Smooth muscle cell (in vitro differentiated cells): ENCODE data around the gene RNF19B. TPM values are rescaled to one million over a fixed set of nuclear protein-coding genes. Genes with fewer than 3 reads are reported as not detected.

Source experiments
- DNase-seq: peaks from one replicate; lab custom pipeline; 2025; ENCODE audit not compliant: unreplicated experiment; lab: John Stamatoyannopoulos, UW
- H2AFZ ChIP-seq: fragments of 200-600 bp; sonication (generic); 2 replicates; pipeline ENCODE4 v1.6.0; 2016; ENCODE audit warnings: antibody characterized with exemption, low read depth, mild to moderate bottlenecking
- H3F3A ChIP-seq: fragments of 200-600 bp; sonication (generic); 2 replicates; pipeline ENCODE4 v1.6.0; 2017; ENCODE audit warnings: antibody characterized with exemption, low read depth
- H3K27ac ChIP-seq: fragments of 200-600 bp; sonication (generic); 2 replicates; pipeline ENCODE4 v1.5.1; 2016; ENCODE audit warnings: low read depth, mild to moderate bottlenecking
- H3K27me3 ChIP-seq: fragments of 200-600 bp; sonication (generic); 2 replicates; pipeline ENCODE4 v1.6.1; 2016; ENCODE audit warnings: low read depth, mild to moderate bottlenecking
- H3K36me3 ChIP-seq: fragments of 200-600 bp; sonication (generic); 2 replicates; pipeline ENCODE4 v1.5.1; 2016; ENCODE audit warnings: low read depth
- H3K4me1 ChIP-seq: fragments of 200-600 bp; sonication (generic); 2 replicates; pipeline ENCODE4 v1.5.1; 2016; ENCODE audit warnings: low read depth
- H3K4me2 ChIP-seq: fragments of 200-600 bp; sonication (generic); 2 replicates; pipeline ENCODE4 v1.6.0; 2016; ENCODE audit warnings: mild to moderate bottlenecking
- H3K4me3 ChIP-seq: fragments of 200-600 bp; sonication (generic); 2 replicates; pipeline ENCODE4 v1.5.1; 2016; ENCODE audit warnings: mild to moderate bottlenecking
- H3K79me2 ChIP-seq: fragments of 200-600 bp; sonication (generic); 2 replicates; pipeline ENCODE4 v1.6.0; 2016; ENCODE audit warnings: low read depth, mild to moderate bottlenecking
- H3K9ac ChIP-seq: fragments of 200-600 bp; sonication (generic); 2 replicates; pipeline ENCODE4 v1.6.0; 2016; ENCODE audit warnings: low read depth
- H3K9me3 ChIP-seq: fragments of 200-600 bp; sonication (generic); replicated peaks from 2 replicates; pipeline ENCODE4 v1.5.1; 2016; ENCODE audit warnings: low read depth
- H4K20me1 ChIP-seq: fragments of 200-600 bp; sonication (generic); 2 replicates; pipeline ENCODE4 v1.6.0; 2016; ENCODE audit warnings: low read depth
- CTCF ChIP-seq: fragments of 200-600 bp; sonication (generic); IDR thresholded peaks from 2 replicates; pipeline ENCODE4 v1.5.1; 2017; ENCODE audit warnings: borderline replicate concordance, mild to moderate bottlenecking, antibody characterized with exemption; ENCODE audit not compliant: insufficient read depth, poor library complexity, severe bottlenecking
- WGBS: methylation state at CpG from one replicate; pipeline ENCODE4 v1.1.7; 2016; ENCODE audit warnings: low lambda C conversion rate; 5-methylcytosine and 5-hydroxymethylcytosine counted together
- polyA plus RNA-seq: library from polyadenylated mRNA; unstranded; fragments of >200 nt; fragmentation: Nextera tagmentation; extraction: Ambion mirVana; gene quantifications from 2 replicates; pipeline ENCODE4 v1.2.1, GENCODE V29; 2016
- total RNA-seq: library from RNA; depleted of rRNA; stranded (reverse); fragments of >200 nt; gene quantifications from 2 replicates; pipeline ENCODE4 v1.2.3, GENCODE V29; 2014

Gene RNF19B
- total and polyA plus RNA-seq, 2 experiments from 2014 or later, result 11.2 to 12.3 TPM

DNA sequence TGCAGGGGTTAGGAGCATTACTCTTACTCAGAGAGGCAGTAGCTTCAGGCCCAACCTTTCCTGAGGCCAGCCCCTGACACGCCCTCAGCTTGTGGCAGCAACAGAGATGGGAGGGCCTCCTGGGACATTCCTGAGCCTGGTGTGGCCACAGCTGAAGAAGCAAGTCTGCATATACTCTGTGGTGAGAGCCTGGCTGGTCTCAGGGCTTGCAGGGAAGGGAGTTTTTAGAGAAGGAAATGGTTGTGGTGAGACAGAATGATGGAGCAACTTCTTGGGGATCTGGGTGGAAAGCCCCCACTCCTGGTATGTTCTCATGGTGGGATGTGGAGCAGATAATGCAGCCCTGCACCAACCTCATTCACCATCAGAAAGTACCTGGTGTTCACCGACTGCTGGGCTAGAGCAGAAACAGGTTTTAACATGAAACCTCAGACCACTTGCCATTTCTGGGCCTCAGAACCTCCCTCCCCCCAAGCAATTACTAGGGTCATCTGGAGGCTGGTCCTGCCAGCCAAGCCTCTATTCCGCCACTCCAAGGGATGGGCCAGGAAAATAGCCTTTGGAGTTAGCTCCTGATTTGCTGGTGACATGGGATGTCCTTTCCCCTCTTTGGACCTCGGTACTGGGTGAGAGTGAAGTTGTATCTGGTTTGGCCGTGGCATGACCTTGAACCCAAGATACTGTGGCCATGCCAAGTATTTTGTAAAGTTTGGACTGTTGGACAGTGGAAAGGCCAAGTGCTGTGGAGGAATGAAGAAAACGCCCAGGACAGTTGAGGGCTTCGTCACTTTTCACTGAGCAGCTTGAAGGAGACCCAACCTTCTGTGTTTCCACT lies 28.1 kb upstream of the RNF19B start:
- H3K27ac ChIP-seq, result peak overlapping the region; percentile 71
- no peaks in the 10 kb centered on the region for H3F3A ChIP-seq
- H3K79me2 ChIP-seq, result no peaks in the 10 kb centered on the region
- H3K9me3 ChIP-seq, result no peaks in the 10 kb centered on the region
- H4K20me1 ChIP-seq, result no peaks in the 10 kb centered on the region
- H3K4me3 ChIP-seq, result no peak overlapping the region
- TF ChIP-seq CTCF, result no peak
- DNase-seq, result peak; percentile 20
- peak overlapping the region; percentile 49 for H3K4me2 ChIP-seq
- H3K9ac ChIP-seq, result no peak overlapping the region
- H2AFZ ChIP-seq, result no peak overlapping the region
- H3K27me3 ChIP-seq, result no peaks in the 10 kb centered on the region
- H3K4me1 ChIP-seq, result peaks cover 3% of the 10 kb centered on the region
- WGBS, result 67% methylated on average over 7 of the region's 7 CpGs
- no peaks in the 10 kb centered on the region for H3K36me3 ChIP-seq

- Histone ChIP-seq H3F3A (no peaks in the 10 kb centered on the region), H3K79me2 (no peaks in the 10 kb centered on the region), H3K4me3 (no peak overlapping the region), H2AFZ (no peak overlapping the region), H3K36me3 (no peaks in the 10 kb centered on the region), H3K27me3 (no peaks in the 10 kb centered on the region), H3K4me1 (peaks cover 3% of the 10 kb centered on the region), H4K20me1 (no peaks in the 10 kb centered on the region), H3K4me2 (peak overlapping the region; percentile 49), H3K27ac (peak overlapping the region; percentile 48), H3K9me3 (no peaks in the 10 kb centered on the region), H3K9ac (no peak overlapping the region)
- WGBS, result 89% methylated on average over 9 of the region's 9 CpGs
- TF ChIP-seq CTCF, result no peak
- DNase-seq, result no peak
These were observed 27.3 kb upstream of the RNF19B start for GRCh38 chr1:32991819-32992488.

DNA sequence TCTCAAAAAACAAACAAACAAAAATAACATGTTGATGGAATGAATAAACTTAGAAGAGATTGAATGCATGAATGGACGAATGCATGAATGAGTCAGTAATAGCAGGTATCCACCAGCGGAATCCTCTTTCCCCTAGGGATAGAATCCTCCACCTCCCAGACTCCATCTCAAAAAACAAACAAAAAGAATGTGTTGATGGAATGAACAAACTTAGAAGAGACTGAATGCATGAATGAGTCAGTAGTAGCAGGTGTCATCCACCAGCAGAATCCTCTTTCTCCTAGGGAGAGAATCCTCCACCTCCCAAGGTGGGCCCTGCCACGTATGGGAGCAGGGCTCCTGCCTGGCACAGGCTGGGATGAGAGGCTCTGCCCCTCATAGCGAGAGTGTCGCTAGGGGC lies 26.8 kb upstream of the RNF19B start:
- no peak overlapping the region for H3K9ac ChIP-seq
- 81% methylated on average over 5 of the region's 5 CpGs for WGBS

More for the DNA sequence above, 26.8 kb upstream of the RNF19B start:
- no peak for TF ChIP-seq CTCF
- H3F3A ChIP-seq, result no peaks in the 10 kb centered on the region
- H3K27me3 ChIP-seq, result no peaks in the 10 kb centered on the region
- no peaks in the 10 kb centered on the region for H3K79me2 ChIP-seq
- DNase-seq, result no peak
- H2AFZ ChIP-seq, result no peak overlapping the region
- no peak overlapping the region for H3K4me2 ChIP-seq
- H3K27ac ChIP-seq, result peak overlapping the region; percentile 48
- no peaks in the 10 kb centered on the region for H4K20me1 ChIP-seq
- no peak overlapping the region for H3K4me3 ChIP-seq
- no peaks in the 10 kb centered on the region for H3K9me3 ChIP-seq
- H3K36me3 ChIP-seq, result no peaks in the 10 kb centered on the region
- H3K4me1 ChIP-seq, result peaks cover 3% of the 10 kb centered on the region
